GM12878 (cell line): Measurements from ENCODE around the gene RNLS. TPM values are rescaled to one million over a fixed set of nuclear protein-coding genes. Genes with fewer than 3 reads are reported as not detected.

Source experiments
- BACH1 ChIP-seq: fragments of 450-650 bp; IDR thresholded peaks from 2 replicates; pipeline ENCODE4 v1.6.1; 2017; ENCODE audit warnings: mild to moderate bottlenecking, borderline replicate concordance
- BHLHE40 ChIP-seq, 2 experiments: fragments of 450-650 bp in 1 of 2; IDR thresholded peaks; 2 replicates each; pipeline ENCODE4 v1.6.1; 2011 to 2017; ENCODE audit warnings: low read depth in 2 of 2, borderline replicate concordance in 1 of 2, improper control_type of control experiment in 1 of 2, low read length in 1 of 2, mild to moderate bottlenecking in 1 of 2
- CREM ChIP-seq: IDR thresholded peaks from 2 replicates; pipeline ENCODE4 v1.6.1; 2014; ENCODE audit warnings: antibody characterized with exemption, low read depth
- EGR1 ChIP-seq, 2 experiments: IDR thresholded peaks; 1 replicate in 1 of 2; 2 replicates in 1 of 2; pipeline ENCODE4 v1.6.1; 2011 to 2012; ENCODE audit warnings: low read depth in 2 of 2, low read length in 2 of 2, borderline replicate concordance in 1 of 2, mild to moderate bottlenecking in 1 of 2, moderate library complexity in 1 of 2
- MEF2A ChIP-seq: IDR thresholded peaks from 2 replicates; pipeline ENCODE4 v1.6.1; 2011; ENCODE audit warnings: low read depth, mild to moderate bottlenecking, low read length, moderate library complexity; ENCODE audit not compliant: insufficient read depth
- MEF2B ChIP-seq: fragments of 450-650 bp; IDR thresholded peaks from 2 replicates; pipeline ENCODE4 v1.6.1; 2018; ENCODE audit warnings: mild to moderate bottlenecking, moderate library complexity; ENCODE audit not compliant: partially characterized antibody, poor library complexity, severe bottlenecking
- MYC ChIP-seq: IDR thresholded peaks from 2 replicates; pipeline ENCODE4 v1.6.1; 2011; ENCODE audit warnings: mild to moderate bottlenecking, low read length, moderate library complexity, inconsistent platforms; ENCODE audit not compliant: insufficient read depth, insufficient replicate concordance, insufficient read length, severe bottlenecking
- NBN ChIP-seq: fragments of 450-650 bp; IDR thresholded peaks from 2 replicates; pipeline ENCODE4 v1.6.1; 2016
- NFIC ChIP-seq: IDR thresholded peaks from 2 replicates; pipeline ENCODE4 v1.6.1; 2012; ENCODE audit warnings: low read depth, mild to moderate bottlenecking, inconsistent platforms, low read length, moderate library complexity
- NFYB ChIP-seq: IDR thresholded peaks from 2 replicates; pipeline ENCODE4 v1.6.1; 2011; ENCODE audit warnings: low read depth, mild to moderate bottlenecking, low read length, improper control_type of control experiment, moderate library complexity; ENCODE audit not compliant: insufficient read depth
- NR2C2 ChIP-seq: IDR thresholded peaks from 2 replicates; pipeline ENCODE4 v1.6.1; 2011; ENCODE audit warnings: borderline replicate concordance, low read depth; ENCODE audit not compliant: control insufficient read depth, insufficient read length
- POLR2AphosphoS5 ChIP-seq: IDR thresholded peaks from 2 replicates; pipeline ENCODE4 v1.6.1; 2011; ENCODE audit warnings: mild to moderate bottlenecking, low read length, inconsistent platforms
- POU2F2 ChIP-seq: IDR thresholded peaks from 3 replicates; pipeline ENCODE4 v1.6.1; 2011; ENCODE audit warnings: low read depth, mild to moderate bottlenecking, low read length, borderline replicate concordance
- RAD21 ChIP-seq: IDR thresholded peaks from 2 replicates; pipeline ENCODE4 v1.6.1; 2011; ENCODE audit warnings: mild to moderate bottlenecking, low read depth, low read length, moderate library complexity; ENCODE audit not compliant: insufficient read depth
- RB1 ChIP-seq: fragments of 450-650 bp; formaldehyde crosslinking; IDR thresholded peaks from 2 replicates; pipeline ENCODE4 v1.6.1; 2017; ENCODE audit warnings: mild to moderate bottlenecking, borderline replicate concordance
- RFX5 ChIP-seq: IDR thresholded peaks from 2 replicates; pipeline ENCODE4 v1.6.1; 2011; ENCODE audit warnings: low read depth, low read length, improper control_type of control experiment
- TCF12 ChIP-seq: IDR thresholded peaks from 2 replicates; pipeline ENCODE4 v1.6.1; 2011; ENCODE audit warnings: low read depth, mild to moderate bottlenecking, low read length
- YBX1 ChIP-seq: fragments of 450-650 bp; IDR thresholded peaks from 2 replicates; pipeline ENCODE4 v1.6.1; 2016; ENCODE audit warnings: antibody characterized with exemption
- ZNF217 ChIP-seq: fragments of 450-650 bp; IDR thresholded peaks from 2 replicates; pipeline ENCODE4 v1.6.1; 2017; ENCODE audit warnings: antibody characterized with exemption, mild to moderate bottlenecking
- polyA plus RNA-seq, 11 experiments: library from polyadenylated mRNA; depleted of rRNA in 4 of 11; unstranded in 6 of 11; stranded (reverse) in 5 of 11; fragments of >200 nt; fragmentation: Nextera tagmentation in 4 of 11; fragmentation: Illumina TruSeq in 1 of 11; extraction: Ambion mirVana in 4 of 11; extraction: Trizol in 1 of 11; gene quantifications; 1 replicate in 1 of 11; 2 replicates in 10 of 11; pipeline versions ENCODE4 v1.2.1 to v1.2.3, GENCODE V29; 2011 to 2016; ENCODE audit warnings: inconsistent platforms in 2 of 11, missing spikeins in 2 of 11, low read depth in 1 of 11
- total RNA-seq, 4 experiments: library from RNA; depleted of rRNA in 3 of 4; stranded (reverse); fragments of >200 nt in 3 of 4; fragmentation: Illumina TruSeq in 1 of 4; extraction: Trizol in 1 of 4; gene quantifications; 2 replicates each; pipeline versions ENCODE4 v1.2.1 to v1.2.3, GENCODE V29; 2013 to 2021
- TF ChIP-seq, protein P1 (sequence below): fragments of 450-650 bp; formaldehyde crosslinking; IDR thresholded peaks from 2 replicates; pipeline ENCODE4 v1.5.0; 2022; ENCODE audit warnings: mild to moderate bottlenecking, missing genetic modification characterization
- TF ChIP-seq, protein P2 (sequence below): IDR thresholded peaks from 2 replicates; pipeline ENCODE4 v1.6.1; 2012; ENCODE audit warnings: mild to moderate bottlenecking, low read depth, low read length
- TF ChIP-seq, protein P3 (sequence below): IDR thresholded peaks from 2 replicates; pipeline ENCODE4 v1.6.1; 2011; ENCODE audit warnings: low read depth, mild to moderate bottlenecking, low read length, moderate library complexity, borderline replicate concordance; ENCODE audit errors: extremely low read depth

The RNLS gene
- total and polyA plus RNA-seq, 10 of the 15 experiments (the other 5 are each of a cell fraction or from before 2014, with no cell fraction given), result 3.4 to 6.7 (median 4.6) TPM

GRCh38 chr10:88385601-88386203 lies 197.4 kb downstream of the RNLS start (continued):
- TF ChIP-seq, protein P1, sequence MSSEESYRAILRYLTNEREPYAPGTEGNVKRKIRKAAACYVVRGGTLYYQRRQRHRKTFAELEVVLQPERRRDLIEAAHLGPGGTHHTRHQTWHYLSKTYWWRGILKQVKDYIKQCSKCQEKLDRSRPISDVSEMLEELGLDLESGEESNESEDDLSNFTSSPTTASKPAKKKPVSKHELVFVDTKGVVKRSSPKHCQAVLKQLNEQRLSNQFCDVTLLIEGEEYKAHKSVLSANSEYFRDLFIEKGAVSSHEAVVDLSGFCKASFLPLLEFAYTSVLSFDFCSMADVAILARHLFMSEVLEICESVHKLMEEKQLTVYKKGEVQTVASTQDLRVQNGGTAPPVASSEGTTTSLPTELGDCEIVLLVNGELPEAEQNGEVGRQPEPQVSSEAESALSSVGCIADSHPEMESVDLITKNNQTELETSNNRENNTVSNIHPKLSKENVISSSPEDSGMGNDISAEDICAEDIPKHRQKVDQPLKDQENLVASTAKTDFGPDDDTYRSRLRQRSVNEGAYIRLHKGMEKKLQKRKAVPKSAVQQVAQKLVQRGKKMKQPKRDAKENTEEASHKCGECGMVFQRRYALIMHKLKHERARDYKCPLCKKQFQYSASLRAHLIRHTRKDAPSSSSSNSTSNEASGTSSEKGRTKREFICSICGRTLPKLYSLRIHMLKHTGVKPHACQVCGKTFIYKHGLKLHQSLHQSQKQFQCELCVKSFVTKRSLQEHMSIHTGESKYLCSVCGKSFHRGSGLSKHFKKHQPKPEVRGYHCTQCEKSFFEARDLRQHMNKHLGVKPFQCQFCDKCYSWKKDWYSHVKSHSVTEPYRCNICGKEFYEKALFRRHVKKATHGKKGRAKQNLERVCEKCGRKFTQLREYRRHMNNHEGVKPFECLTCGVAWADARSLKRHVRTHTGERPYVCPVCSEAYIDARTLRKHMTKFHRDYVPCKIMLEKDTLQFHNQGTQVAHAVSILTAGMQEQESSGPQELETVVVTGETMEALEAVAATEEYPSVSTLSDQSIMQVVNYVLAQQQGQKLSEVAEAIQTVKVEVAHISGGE, result no peak
- peak; percentile 94 for TF ChIP-seq MEF2A
- peak; percentile 89 for TF ChIP-seq CREM
- no peak for TF ChIP-seq MYC
- no peak for TF ChIP-seq NFYB
- TF ChIP-seq, protein P2, sequence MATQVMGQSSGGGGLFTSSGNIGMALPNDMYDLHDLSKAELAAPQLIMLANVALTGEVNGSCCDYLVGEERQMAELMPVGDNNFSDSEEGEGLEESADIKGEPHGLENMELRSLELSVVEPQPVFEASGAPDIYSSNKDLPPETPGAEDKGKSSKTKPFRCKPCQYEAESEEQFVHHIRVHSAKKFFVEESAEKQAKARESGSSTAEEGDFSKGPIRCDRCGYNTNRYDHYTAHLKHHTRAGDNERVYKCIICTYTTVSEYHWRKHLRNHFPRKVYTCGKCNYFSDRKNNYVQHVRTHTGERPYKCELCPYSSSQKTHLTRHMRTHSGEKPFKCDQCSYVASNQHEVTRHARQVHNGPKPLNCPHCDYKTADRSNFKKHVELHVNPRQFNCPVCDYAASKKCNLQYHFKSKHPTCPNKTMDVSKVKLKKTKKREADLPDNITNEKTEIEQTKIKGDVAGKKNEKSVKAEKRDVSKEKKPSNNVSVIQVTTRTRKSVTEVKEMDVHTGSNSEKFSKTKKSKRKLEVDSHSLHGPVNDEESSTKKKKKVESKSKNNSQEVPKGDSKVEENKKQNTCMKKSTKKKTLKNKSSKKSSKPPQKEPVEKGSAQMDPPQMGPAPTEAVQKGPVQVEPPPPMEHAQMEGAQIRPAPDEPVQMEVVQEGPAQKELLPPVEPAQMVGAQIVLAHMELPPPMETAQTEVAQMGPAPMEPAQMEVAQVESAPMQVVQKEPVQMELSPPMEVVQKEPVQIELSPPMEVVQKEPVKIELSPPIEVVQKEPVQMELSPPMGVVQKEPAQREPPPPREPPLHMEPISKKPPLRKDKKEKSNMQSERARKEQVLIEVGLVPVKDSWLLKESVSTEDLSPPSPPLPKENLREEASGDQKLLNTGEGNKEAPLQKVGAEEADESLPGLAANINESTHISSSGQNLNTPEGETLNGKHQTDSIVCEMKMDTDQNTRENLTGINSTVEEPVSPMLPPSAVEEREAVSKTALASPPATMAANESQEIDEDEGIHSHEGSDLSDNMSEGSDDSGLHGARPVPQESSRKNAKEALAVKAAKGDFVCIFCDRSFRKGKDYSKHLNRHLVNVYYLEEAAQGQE, result no peak
- TF ChIP-seq TCF12, result peak; percentile 95
- TF ChIP-seq RAD21, result peak; percentile 18; the same call in 1 of the 2 replicates
- no peak for TF ChIP-seq RB1
- peak; percentile 93 for TF ChIP-seq MEF2B
- TF ChIP-seq ZNF217, result no peak
- TF ChIP-seq NFIC, result peak; percentile 97
- TF ChIP-seq POU2F2, result no peak; the same call in none of the 3 replicates
- TF ChIP-seq BACH1, result no peak
- TF ChIP-seq BHLHE40 (IDR thresholded peaks at IDR 0.05; ENCODE audit: borderline replicate concordance in 1 of 2, low read depth in 2 of 2, low read length in 1 of 2), result peak; percentile 92 to 94
- TF ChIP-seq NBN, result peak; percentile 76; the same call in 1 of the 2 replicates
- no peak; the same call in 1 of the 2 replicates for TF ChIP-seq RFX5
- TF ChIP-seq POLR2AphosphoS5, result peak; percentile 35; the same call in 1 of the 2 replicates
- TF ChIP-seq NR2C2, result no peak
- TF ChIP-seq, protein P3, sequence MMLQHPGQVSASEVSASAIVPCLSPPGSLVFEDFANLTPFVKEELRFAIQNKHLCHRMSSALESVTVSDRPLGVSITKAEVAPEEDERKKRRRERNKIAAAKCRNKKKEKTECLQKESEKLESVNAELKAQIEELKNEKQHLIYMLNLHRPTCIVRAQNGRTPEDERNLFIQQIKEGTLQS, result no peak
- TF ChIP-seq YBX1, result no peak
- TF ChIP-seq EGR1 (IDR thresholded peaks at IDR 0.05; ENCODE audit: borderline replicate concordance in 1 of 2, low read depth in 2 of 2, low read length in 2 of 2), result no peak
